Endothelial cell (in vitro differentiated cells): ENCODE measurements around the gene DCLK2. TPM values are rescaled to one million over a fixed set of nuclear protein-coding genes. Genes with fewer than 3 reads are reported as not detected.

Experiments
- DNase-seq: peaks from one replicate; pipeline ENCODE4 v3.0.0; 2021; ENCODE audit warnings: low spot score
- H3K27ac Mint-ChIP-seq: one replicate; pipeline ENCODE4 v1.8.0; 2021; ENCODE audit warnings: mixed read lengths, inconsistent platforms; ENCODE audit not compliant: unreplicated experiment
- H3K27me3 Mint-ChIP-seq: one replicate; pipeline ENCODE4 v1.8.0; 2021; ENCODE audit warnings: mild to moderate bottlenecking, moderate library complexity, mixed read lengths, inconsistent platforms; ENCODE audit not compliant: unreplicated experiment
- H3K36me3 Mint-ChIP-seq: one replicate; pipeline ENCODE4 v1.8.0; 2021; ENCODE audit warnings: mild to moderate bottlenecking, low read depth, mixed read lengths, inconsistent platforms; ENCODE audit not compliant: unreplicated experiment
- H3K4me1 Mint-ChIP-seq: one replicate; pipeline ENCODE4 v1.8.0; 2021; ENCODE audit warnings: mild to moderate bottlenecking, mixed read lengths, inconsistent platforms; ENCODE audit not compliant: unreplicated experiment
- H3K4me3 Mint-ChIP-seq: one replicate; pipeline ENCODE4 v1.8.0; 2021; ENCODE audit warnings: mild to moderate bottlenecking, mixed read lengths, inconsistent platforms; ENCODE audit not compliant: unreplicated experiment
- H3K9me3 Mint-ChIP-seq: one replicate; pipeline ENCODE4 v1.8.0; 2021; ENCODE audit warnings: mixed read lengths, inconsistent platforms; ENCODE audit not compliant: unreplicated experiment
- total RNA-seq: library from RNA; stranded (reverse); fragmentation: NEBNext Ultra II Directional; extraction: Animal tissue kit (Norgen Biotek cat#: 25700); gene quantifications from one replicate; pipeline ENCODE4 v1.2.1, GENCODE V29; 2021; ENCODE audit not compliant: unreplicated experiment
- TF ChIP-seq, protein P1 (sequence below): fragments of 200-600 bp; sonication (generic); IDR thresholded peaks from one replicate; pipeline ENCODE4 v1.5.0; 2021; ENCODE audit warnings: antibody characterized with exemption; ENCODE audit not compliant: unreplicated experiment

DCLK2 gene
- total RNA-seq, 1 donor from 2014 or later: 7.8 TPM

- TF ChIP-seq, protein P1, sequence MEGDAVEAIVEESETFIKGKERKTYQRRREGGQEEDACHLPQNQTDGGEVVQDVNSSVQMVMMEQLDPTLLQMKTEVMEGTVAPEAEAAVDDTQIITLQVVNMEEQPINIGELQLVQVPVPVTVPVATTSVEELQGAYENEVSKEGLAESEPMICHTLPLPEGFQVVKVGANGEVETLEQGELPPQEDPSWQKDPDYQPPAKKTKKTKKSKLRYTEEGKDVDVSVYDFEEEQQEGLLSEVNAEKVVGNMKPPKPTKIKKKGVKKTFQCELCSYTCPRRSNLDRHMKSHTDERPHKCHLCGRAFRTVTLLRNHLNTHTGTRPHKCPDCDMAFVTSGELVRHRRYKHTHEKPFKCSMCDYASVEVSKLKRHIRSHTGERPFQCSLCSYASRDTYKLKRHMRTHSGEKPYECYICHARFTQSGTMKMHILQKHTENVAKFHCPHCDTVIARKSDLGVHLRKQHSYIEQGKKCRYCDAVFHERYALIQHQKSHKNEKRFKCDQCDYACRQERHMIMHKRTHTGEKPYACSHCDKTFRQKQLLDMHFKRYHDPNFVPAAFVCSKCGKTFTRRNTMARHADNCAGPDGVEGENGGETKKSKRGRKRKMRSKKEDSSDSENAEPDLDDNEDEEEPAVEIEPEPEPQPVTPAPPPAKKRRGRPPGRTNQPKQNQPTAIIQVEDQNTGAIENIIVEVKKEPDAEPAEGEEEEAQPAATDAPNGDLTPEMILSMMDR: no peak
- Mint-ChIP-seq H3K36me3 (no peaks in the 10 kb centered on the region), H3K9me3 (no peaks in the 10 kb centered on the region), H3K27me3 (peaks cover 4% of the 10 kb centered on the region), H3K4me3 (no peak overlapping the region), H3K27ac (no peak overlapping the region), H3K4me1 (no peaks in the 10 kb centered on the region)
- no peak for DNase-seq
Measured at GRCh38 chr4:150072906-150073714, 5.1 kb upstream of the DCLK2 start.

- Mint-ChIP-seq H3K36me3 (no peaks in the 10 kb centered on the region), H3K27ac (no peak overlapping the region), H3K9me3 (no peaks in the 10 kb centered on the region), H3K4me3 (no peak overlapping the region), H3K4me1 (no peaks in the 10 kb centered on the region), H3K27me3 (peaks cover 4% of the 10 kb centered on the region)
- DNase-seq: no peak
- TF ChIP-seq, protein P1: no peak
Measured at GRCh38 chr4:150074064-150074463, 4.2 kb upstream of the DCLK2 start.

- TF ChIP-seq, protein P1: no peak
- Mint-ChIP-seq H3K9me3 (no peaks in the 10 kb centered on the region), H3K4me3 (no peak overlapping the region), H3K27ac (no peak overlapping the region), H3K36me3 (no peaks in the 10 kb centered on the region), H3K4me1 (no peaks in the 10 kb centered on the region), H3K27me3 (peaks cover 8% of the 10 kb centered on the region)
- peak; percentile 39 for DNase-seq
Measured at GRCh38 chr4:150078579-150079080, 385 bp downstream of the DCLK2 start.

DNA sequence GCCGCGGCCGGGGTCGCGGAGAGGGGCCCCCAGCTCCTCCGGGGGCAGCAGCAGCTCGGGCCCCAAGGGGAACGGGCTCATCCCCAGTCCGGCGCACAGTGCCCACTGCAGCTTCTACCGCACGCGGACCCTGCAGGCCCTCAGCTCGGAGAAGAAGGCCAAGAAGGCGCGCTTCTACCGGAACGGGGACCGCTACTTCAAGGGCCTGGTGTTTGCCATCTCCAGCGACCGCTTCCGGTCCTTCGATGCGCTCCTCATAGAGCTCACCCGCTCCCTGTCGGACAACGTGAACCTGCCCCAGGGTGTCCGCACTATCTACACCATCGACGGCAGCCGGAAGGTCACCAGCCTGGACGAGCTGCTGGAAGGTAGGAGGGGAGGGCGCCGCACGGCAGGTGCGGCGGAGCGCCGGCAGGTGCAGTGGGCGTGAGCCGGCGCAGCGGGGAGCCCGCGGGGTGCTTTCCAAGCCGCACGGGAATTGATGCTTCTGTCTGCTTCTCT, 886 bp downstream of the DCLK2 start:
- no peaks in the 10 kb centered on the region for H3K9me3 Mint-ChIP-seq
- H3K36me3 Mint-ChIP-seq: no peaks in the 10 kb centered on the region
- peak overlapping the region; percentile 90 for H3K4me3 Mint-ChIP-seq
- no peak overlapping the region for H3K27ac Mint-ChIP-seq
- H3K27me3 Mint-ChIP-seq: peaks cover 8% of the 10 kb centered on the region
- TF ChIP-seq, protein P1: no peak
- DNase-seq: peak; percentile 16
- H3K4me1 Mint-ChIP-seq: no peaks in the 10 kb centered on the region

DNA sequence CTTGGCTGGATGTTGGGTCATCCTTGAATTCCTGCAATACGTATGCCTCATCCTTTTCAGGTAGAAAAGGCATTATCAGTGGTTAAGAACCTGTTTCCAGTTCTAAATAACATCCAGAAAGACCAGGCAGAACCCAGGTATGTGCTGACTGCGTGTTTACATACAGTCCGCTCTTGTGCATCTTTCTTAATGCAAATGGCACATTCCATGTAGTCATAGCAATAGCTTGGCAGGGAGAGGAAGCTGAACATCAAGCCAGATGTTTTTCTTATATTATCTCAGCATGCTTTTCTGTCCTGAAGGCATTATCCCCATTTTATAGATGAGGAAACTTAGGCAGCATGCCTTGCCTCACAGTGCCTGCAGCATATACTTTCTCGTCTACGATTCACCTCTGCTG, 2.1 kb downstream of the DCLK2 start:
- no peak overlapping the region for H3K4me3 Mint-ChIP-seq

More for the DNA sequence above, 2.1 kb downstream of the DCLK2 start:
- DNase-seq: no peak
- no peaks in the 10 kb centered on the region for H3K9me3 Mint-ChIP-seq
- no peaks in the 10 kb centered on the region for H3K36me3 Mint-ChIP-seq
- TF ChIP-seq, protein P1: no peak
- H3K27ac Mint-ChIP-seq: no peak overlapping the region
- no peaks in the 10 kb centered on the region for H3K4me1 Mint-ChIP-seq
- peaks cover 8% of the 10 kb centered on the region for H3K27me3 Mint-ChIP-seq
